Epithelial cell of prostate (primary cell): ENCODE data around the gene TDG.
A peak's percentile ranks its signal among the peaks of the same experiment; 100 is the strongest.

Experiments
- DNase-seq: peaks from one replicate; pipeline ENCODE4 v3.0.0-alpha.2; 2011; ENCODE audit warnings: low read depth, low spot score
- H3K27ac ChIP-seq: fragments of 450-650 bp; 2 replicates; pipeline ENCODE4 v1.5.1; 2017; ENCODE audit warnings: mild to moderate bottlenecking

TDG gene

DNA sequence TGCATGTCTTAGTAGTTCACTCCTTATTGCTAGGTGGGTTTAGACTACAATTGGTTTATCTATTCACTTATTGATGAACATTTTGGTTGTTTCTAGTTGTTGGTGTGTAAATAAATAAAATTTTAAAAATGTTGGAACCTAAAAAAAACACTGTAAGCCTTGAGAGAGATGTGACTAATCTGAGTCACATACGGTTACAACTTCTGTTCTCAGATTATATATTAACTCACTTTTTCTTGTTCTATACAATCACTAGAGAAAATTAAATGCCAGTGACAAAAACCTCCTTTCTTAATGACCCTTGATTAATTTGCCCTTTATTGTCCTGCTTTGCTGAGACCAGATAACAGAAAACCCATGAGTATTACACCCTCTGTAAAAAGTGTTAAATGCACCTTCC, 7.1 kb upstream of the TDG start:
- DNase-seq, result no peak
- H3K27ac ChIP-seq, result no peak overlapping the region

DNA sequence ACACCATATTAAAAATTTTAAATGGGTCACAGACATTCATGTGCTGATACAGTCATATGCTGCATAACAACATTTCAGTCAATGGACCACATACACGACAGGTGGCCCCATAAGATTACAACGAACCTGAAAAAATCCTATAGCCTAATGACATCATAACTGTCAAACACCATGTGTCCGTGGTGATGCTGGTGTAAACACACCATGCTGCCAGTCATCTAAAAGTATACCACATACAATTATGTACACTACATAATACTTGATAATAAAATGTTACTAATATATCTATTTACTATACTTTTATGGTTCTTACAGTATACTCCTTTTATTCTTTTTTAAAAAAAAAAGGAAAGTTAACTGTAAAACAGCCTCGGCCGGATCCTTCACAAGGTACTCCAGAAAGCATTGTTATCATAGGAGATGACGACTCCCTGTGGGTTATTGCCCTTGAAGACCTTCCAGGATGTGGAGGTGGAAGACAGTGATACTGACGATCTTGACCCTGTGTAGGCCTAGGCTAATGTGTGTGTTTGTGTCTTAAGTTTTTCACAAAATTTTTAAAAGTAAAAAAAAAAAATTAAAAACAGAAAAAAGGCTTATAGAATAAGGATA, 5.0 kb upstream of the TDG start:
- no peak for DNase-seq
- no peak overlapping the region for H3K27ac ChIP-seq

DNA sequence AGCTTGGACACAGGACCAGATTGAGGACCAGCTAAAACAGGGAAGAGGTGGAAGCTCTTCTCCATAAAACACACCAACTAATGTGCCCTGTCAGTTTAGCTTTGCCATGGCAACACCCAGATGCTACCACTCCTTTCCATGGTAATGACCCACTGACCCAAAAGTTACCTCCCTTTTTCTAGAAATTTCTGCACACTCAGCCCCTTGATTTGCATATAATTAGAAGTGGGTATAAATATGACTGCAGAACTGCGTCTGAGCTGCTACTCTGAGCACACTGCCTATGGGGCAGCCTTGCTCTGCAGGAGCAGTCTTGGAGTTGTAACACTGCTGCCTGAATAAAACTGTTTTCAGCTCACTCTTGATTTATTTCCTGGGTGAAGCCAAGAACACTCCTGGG, 3.2 kb upstream of the TDG start:
- no peak overlapping the region for H3K27ac ChIP-seq
- DNase-seq, result no peak

DNA sequence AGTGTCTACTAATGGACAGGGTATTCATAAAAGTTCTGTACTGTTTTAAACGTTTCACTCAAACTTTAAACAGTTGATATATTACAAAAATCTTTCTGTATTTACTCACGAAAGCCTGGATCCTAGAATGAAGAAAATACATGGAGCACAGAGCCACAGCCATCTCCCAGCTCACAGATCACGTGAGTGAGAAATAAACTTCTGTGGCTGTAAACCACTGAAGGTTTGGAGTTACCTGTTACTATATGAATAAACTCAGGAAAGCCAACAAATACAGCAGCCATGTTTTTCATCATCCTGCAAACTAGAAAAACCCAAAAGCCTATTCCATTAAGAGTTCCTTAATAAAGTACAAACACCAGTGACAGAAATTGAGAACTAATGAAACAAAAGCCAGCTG, 867 bp upstream of the TDG start:
- no peak for DNase-seq
- H3K27ac ChIP-seq, result peak overlapping the region; percentile 88

DNA sequence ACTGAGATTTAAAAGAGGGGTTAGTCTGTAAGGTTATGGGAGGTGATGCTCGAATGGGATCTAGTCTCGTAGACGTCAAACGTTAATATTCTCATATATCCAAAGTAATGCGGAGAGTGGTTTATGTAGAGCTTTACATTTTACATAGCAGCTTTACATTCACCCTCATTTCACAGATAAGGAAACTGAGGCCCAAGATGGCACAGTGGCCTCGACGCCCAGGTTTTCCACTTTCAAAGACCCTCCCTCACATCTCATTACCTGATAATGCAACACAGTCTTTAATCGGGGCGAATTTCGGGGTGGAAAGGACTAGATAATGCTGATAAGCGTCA, 450 bp upstream of the TDG start:
- no peak for DNase-seq
- H3K27ac ChIP-seq, result peak overlapping the region; percentile 88

DNA sequence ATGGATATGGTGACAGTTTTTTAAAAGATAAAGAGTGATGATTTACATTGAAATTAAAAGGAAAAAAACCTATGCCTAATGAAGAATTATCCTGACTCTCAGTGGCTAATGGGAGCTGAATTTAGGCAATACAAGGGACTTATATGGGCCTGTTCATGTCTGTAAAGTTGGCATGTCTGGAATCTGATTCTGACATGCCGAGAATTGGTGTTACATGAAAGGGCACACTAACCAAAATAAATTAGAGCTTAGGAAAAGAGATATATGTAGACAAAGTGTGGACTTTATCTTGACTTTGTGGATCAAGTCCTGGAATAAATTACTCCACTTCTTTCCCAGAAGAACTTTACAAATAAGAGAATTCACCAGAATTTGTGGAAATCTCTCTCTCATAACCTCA, 1.1 kb downstream of the TDG start:
- no peak for DNase-seq
- H3K27ac ChIP-seq, result peak overlapping the region; percentile 88

DNA sequence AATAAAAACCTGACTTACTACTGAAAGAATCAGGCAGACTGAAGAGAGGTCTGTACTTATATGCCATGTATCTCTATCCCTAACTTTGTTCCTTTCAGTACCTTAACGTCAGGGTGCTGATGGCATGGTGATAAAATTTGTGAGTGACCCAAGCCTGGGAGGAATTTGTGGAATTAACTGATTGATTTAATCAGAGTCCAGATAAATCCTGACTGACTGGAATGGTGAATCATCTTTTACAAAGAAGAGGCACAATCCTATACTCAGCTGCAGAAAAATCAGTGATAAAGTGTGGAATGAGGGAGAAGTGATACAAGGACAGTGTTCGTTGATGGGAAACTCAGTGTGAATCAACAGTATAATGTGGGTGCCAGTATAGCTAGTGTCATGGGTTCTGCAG, 3.7 kb downstream of the TDG start:
- H3K27ac ChIP-seq, result peak overlapping the region; percentile 36
- DNase-seq, result no peak

DNA sequence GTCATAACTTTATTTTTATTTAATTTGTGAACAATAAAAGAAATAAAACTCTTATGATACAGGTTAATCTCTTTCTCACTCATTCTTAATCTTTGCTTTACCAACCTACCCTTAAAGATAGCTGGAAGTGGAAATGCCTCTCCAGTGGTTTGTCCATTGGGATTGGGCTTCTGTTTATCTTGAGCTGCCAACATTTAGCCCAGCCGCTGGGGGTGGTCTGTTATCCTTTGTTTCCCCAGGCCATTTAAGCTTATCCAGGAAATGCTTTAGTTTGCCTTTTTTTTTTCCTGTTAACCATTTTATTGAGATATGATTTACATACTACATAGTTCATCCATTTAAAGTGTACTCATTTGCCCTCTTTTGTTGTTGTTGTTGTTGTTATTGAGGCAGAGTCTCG, 8.2 kb downstream of the TDG start:
- DNase-seq, result no peak
- no peak overlapping the region for H3K27ac ChIP-seq

DNA sequence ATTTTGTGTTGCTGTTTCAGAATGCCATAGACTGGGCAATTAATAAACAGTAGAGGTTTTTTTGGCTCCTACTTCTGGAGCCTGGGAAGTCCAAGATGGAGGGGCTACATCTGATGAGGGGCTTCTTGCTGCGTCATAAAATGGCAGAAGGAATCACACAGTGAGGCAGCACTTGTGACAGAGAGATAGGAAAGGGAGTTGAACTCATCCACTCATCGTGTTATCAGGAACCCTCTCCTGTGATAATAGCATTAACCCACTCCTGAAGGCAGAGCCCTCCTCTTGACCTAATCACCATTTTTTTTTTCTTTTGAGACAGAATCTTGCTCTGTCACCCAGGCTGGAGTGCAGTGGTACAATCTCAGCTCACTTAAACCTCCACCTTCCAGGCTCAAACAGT, 9.7 kb downstream of the TDG start:
- H3K27ac ChIP-seq, result no peak overlapping the region

DNA sequence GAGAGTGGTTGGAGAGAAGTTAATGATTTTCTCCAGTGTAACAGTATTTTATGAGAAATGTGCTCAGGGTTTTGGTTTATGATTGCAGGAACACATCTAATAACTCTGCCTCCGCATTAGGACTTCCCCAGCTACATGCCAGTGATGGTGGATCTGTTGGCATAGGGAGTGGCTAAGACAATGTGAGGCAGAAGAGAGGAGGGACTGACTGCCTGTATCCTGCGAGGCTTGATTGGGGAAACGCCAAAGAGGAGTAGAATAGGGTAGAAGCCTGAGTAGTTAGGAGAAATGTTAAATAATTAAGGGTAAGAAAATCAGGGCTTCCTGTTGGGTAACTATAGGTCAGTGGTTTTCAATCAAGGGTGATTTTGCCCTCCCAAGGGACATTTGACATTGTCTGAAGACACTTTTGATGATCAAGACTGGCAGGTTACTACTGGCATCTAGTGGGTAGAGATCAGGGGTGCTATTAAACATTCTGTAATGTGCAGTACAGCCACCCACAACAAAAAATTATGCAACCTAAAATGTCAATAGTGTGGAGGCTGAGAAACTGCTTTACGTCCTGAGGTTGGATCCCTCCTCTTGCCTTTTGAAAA, 12.8 kb downstream of the TDG start:
- no peak overlapping the region for H3K27ac ChIP-seq
- DNase-seq, result no peak

More for the DNA sequence above, 9.7 kb downstream of the TDG start:
- no peak for DNase-seq

DNA sequence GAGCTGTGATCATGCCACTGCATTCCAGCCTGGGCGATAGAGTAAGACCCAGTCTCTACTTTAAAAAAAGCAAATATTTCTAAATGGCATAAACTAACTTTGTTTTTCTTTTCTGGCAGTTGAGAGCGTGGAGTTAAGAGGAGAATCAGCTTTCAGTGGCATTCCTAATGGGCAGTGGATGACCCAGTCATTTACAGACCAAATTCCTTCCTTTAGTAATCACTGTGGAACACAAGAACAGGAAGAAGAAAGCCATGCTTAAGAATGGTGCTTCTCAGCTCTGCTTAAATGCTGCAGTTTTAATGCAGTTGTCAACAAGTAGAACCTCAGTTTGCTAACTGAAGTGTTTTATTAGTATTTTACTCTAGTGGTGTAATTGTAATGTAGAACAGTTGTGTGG, 21.2 kb downstream of the TDG start:
- H3K27ac ChIP-seq, result no peak overlapping the region
- no peak for DNase-seq

DNA sequence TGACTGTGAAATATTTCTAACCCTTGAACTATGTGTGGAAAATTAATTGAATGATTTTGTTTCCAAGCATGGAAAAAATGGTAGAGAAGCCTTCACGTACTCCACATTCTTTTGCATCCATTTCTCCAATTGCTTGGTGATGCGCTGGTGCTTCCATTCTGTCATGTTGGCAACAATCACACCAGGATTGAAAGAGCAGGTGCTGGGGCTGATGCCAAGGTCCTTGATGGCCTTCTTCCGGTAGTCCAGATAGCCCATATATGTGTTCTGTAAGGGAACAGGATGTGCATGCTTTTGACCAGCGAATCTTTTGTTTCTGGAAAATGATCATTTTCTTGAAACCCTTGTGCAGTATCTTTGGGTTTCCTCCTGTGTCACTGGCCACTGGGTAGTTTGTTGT, 28.6 kb downstream of the TDG start:
- H3K27ac ChIP-seq, result no peak overlapping the region
- no peak for DNase-seq

DNA sequence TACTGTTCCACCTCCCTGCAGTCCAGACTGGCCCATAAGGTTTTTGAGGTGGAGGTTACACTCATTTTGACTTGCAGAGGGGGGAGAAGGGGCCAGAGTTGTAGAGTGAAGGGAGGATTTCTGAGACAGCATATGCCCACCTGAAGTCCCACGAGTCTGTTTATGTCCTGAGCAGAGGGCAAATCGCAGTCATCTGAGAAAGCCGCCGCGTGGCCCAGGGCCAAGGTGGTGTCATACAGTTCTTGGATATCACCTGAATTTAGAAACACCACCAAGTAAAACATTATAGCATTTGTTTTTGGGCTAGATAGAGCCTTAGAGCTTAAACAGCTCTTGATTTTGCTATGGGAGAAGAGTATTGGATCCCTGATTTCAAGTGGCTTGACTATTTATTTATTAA, 30.9 kb downstream of the TDG start:
- DNase-seq, result no peak
- no peak overlapping the region for H3K27ac ChIP-seq

DNA sequence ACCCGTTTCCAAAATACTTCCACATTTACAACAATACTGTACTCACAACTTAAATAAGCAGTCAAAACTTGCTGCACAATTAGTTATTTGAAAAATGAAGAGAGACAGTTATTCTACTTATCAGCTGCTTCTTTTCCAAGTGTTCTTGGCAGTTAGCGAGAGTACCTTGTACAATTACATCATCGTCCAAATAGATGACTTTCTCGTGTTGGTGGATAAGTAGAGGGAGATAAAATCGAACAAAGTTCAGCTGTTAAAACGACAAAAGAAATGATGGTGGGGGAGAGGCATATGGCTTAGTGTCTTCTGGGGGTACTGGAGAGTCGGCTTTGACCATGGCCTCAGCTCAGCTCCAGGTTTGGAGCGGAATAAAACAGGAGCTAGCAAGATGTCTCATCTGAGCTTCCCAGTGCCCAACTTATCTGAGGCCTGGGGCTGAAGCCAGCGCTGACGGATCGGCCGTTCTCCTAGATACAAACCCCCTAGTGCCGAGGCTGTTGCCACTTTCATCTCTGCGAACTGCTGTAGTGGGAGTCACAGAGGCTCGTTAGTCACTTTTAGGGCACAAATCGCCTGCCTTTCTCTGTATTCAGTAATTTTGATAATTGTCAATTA, 31.7 kb downstream of the TDG start:
- H3K27ac ChIP-seq, result no peak overlapping the region
- DNase-seq, result no peak

DNA sequence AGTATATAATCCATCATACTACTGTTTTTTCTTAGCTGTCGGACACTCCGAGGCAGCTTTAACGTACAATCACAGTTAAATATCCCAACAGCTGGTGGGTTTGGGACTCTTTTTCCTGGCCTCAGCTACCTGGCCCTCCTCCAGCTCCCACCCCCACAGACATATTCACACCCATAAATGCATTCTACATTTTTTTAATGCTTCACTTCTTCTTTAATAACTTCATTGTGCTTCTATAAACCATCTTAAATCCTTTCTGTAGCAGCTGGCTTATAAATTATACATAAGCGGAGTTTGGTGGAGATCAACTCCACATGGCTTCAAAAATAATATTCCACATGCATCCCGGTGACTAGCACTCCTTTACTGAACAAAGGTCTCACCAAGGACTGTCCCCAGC, 33.3 kb downstream of the TDG start:
- no peak for DNase-seq
- H3K27ac ChIP-seq, result no peak overlapping the region

DNA sequence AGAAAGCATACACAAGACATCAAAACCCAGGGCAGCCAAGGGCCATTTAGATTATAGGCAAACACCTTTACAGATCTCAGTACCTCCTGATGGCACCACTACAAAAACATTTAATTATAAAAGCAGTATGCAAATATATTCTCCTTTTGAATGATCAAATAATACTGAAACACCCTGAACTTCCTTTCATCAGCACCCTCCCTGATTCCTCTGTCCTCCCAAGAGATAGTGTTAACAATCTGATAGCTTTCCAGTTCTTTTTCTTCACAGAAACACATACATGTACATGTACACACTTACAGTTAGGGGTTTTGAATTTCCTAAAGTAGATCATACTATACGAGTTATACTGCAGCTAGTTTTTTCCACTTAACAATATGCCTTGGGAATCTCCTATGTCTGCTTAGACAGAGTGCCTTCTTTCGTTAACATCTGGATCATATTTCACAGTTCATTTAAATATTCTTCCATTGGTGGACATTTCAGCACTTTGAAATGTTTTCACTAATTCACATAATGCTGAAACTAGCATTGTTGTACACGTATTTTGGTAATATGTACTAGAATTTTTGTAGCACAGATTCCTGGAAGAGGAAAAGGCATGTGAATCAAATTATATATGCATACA, 35.2 kb downstream of the TDG start:
- no peak overlapping the region for H3K27ac ChIP-seq
- no peak for DNase-seq

DNA sequence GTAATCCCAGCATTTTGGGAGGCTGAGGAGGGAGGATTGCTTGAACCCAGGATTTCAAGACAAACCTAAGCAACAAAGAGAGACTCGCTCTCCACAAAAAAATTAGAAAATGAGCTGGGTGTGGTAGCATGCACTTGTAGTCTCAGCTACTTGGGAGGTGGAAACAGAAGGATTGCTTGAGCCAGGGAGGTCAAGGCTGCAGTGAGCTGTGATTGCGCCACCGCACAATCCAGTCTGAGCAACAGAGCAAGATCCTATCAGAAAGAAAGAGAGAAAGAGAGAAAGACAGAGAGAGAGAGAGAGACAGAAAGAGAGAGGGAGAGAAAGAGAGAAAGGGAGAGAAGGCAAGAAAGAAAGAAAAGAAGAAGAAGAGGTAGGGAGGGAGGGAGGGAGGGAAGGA, 37.0 kb downstream of the TDG start:
- no peak overlapping the region for H3K27ac ChIP-seq
- DNase-seq, result no peak

DNA sequence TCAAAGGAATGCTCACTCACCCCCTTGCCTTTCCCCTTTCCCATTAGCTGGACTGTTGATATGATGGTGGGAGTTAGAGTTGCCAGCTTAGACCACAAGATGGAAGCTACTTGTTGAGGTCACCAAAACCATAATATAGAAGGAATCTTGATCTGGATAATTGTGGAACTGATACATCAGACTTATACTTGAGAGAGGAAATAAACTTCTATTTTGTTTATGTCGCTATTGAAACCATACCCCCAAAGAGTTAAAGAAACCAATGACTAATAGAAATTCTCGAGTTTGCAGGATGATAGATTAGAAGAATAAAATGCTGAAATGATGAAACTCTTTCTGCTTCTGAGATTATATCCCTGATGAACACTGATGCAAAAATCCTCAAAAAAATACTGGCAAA, 37.9 kb downstream of the TDG start:
- DNase-seq, result no peak
- no peak overlapping the region for H3K27ac ChIP-seq

DNA sequence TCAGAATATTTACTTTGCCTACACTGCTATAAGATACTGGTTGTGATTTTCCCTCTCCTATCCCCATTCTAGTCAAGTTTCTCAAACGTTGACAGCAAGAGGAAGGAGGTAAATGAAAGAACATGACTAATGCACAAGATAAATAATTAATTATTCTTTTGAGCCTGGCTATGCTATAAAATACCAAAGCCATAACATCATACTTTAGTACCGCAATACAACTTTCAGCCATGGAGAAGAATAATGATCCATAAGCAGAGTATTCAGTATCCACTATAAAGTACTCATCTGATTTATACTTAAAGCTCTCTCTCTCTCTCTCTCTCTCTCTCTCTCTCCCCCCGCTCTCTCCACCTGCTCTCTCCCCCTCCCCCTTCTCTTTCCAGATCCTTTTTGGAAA, 41.3 kb downstream of the TDG start:
- H3K27ac ChIP-seq, result peak overlapping the region; percentile 42
- DNase-seq, result peak; percentile 39

DNA sequence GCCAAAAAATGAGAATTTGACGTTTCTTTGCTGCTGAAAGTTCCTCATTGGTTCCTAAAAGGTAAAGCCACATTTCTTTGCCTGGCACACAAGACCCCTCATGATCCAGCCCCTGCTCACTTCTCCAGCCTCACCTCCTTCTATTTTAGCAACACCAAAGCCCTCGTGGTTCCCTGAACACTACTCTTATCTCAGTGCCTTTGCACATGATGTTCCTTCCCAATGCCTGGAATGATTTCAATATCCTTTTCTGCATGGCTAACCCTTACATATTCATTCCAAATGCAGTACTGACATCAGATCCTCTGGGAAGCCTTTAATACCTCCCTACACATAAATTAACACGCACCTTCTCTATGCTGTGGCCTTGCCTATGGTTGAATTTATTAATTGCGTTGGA, 44.4 kb downstream of the TDG start:
- H3K27ac ChIP-seq, result no peak overlapping the region
- DNase-seq, result no peak

DNA sequence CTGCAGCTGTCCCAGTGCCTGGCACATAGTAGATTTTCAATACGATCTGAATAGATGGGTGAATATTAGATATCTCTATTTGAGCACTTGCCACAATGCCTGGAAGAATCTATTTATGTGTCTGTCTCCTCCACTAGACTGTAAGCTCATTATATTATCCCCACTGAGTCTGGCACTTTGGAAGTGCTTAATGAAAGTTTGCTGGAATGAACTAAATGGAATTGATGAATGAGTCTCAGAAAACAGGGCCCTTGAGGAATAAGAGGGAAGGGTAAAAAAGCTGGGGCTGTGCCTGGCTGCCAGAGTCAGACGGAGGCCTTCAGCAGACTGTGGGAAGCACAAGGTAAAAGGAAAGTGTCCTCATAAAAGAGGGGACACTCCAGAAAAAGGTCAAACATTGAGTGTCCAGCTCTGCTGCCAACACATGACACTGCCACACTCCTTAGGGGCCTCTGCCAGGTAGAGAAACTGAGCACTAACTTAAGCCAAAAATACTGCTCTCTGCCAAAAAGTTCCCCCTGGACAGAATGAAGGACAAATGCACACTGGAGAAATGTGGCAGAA, 45.0 kb downstream of the TDG start:
- DNase-seq, result no peak
- peak overlapping the region; percentile 84 for H3K27ac ChIP-seq

DNA sequence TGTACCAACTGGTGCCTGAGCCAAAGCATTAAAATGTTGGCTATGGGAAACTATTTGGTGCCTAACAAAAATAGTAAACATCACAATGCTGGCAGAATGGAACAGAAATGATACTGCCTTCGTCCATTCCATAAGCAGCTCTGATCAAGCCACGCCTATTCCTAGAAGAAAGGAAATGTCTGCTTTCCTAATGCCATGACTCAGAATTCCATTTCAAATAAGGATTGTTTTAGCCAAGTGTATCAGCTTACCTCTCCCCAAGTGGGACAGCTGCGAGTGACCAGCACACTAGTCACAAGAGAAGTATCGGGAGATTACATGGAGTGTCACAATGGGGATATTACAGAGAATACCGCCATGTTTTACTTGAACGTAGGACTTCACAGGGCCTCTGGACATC, 45.6 kb downstream of the TDG start:
- H3K27ac ChIP-seq, result peak overlapping the region; percentile 84
- DNase-seq, result peak; percentile 78
